K562 (cell line): ENCODE results near the gene SLC26A5. TPM values are rescaled to one million over a fixed set of nuclear protein-coding genes. Genes with fewer than 3 reads are reported as not detected.

Experiments
- CBFA2T3 ChIP-seq: fragments of 450-650 bp; IDR thresholded peaks from 2 replicates; pipeline ENCODE4 v1.6.1; 2017
- CBX3 ChIP-seq, 2 experiments: IDR thresholded peaks; 1 replicate in 1 of 2; 2 replicates in 1 of 2; pipeline ENCODE4 v1.6.1; 2012; ENCODE audit warnings: inconsistent platforms in 2 of 2, low read length in 2 of 2, borderline replicate concordance in 1 of 2, control low read depth in 1 of 2
- CEBPG ChIP-seq, 3 experiments: fragments of 200-800 bp in 1 of 3; sonication (Bioruptor generic) in 1 of 3; sonication (generic) in 1 of 3; formaldehyde crosslinking in 1 of 3; IDR thresholded peaks in 2 of 3; conservative IDR thresholded peaks in 1 of 3; 2 replicates each; pipeline versions ENCODE4 v1.6.1 to v1.8.0; 2016 to 2022; ENCODE audit warnings: missing compliant biosample characterization in 2 of 3, missing genetic modification characterization in 2 of 3, mild to moderate bottlenecking in 1 of 3, missing genetic modification reagents in 1 of 3
- RB1 ChIP-seq: fragments of 450-650 bp; IDR thresholded peaks from 2 replicates; pipeline ENCODE4 v1.6.1; 2017; ENCODE audit warnings: low read depth, mild to moderate bottlenecking
- TAL1 ChIP-seq: fragments of 450-650 bp; IDR thresholded peaks from 2 replicates; pipeline ENCODE4 v1.6.1; 2016; ENCODE audit warnings: mild to moderate bottlenecking
- TRIM24 ChIP-seq, 2 experiments: fragments of 450-650 bp; IDR thresholded peaks; 2 replicates each; pipeline ENCODE4 v1.6.1; 2016
- ZNF146 ChIP-seq: IDR thresholded peaks from one replicate; pipeline ENCODE4 v1.6.1; 2018; ENCODE audit warnings: missing compliant biosample characterization; ENCODE audit not compliant: unreplicated experiment
- ZNF318 ChIP-seq, 2 experiments: fragments of 450-650 bp; IDR thresholded peaks; 2 replicates each; pipeline ENCODE4 v1.6.1; 2016; ENCODE audit warnings: mild to moderate bottlenecking in 2 of 2, borderline replicate concordance in 1 of 2, low read depth in 1 of 2, moderate library complexity in 1 of 2
- polyA plus RNA-seq, 8 experiments: library from polyadenylated mRNA; depleted of rRNA in 4 of 8; stranded (reverse) in 5 of 8; unstranded in 3 of 8; fragments of >200 nt; fragmentation: Nextera tagmentation in 2 of 8; fragmentation: Illumina TruSeq in 1 of 8; extraction: Ambion mirVana in 2 of 8; extraction: Trizol in 1 of 8; gene quantifications; 2 replicates each; pipeline versions ENCODE4 v1.2.1 to v1.2.3, GENCODE V29; 2011 to 2014; ENCODE audit warnings: inconsistent platforms in 1 of 8, missing spikeins in 1 of 8
- total RNA-seq, 7 experiments: library from RNA; depleted of rRNA in 6 of 7; stranded (reverse); fragments of >200 nt in 6 of 7; fragmentation: Illumina TruSeq in 2 of 7; extraction: Trizol in 2 of 7; gene quantifications; 2 replicates each; pipeline versions ENCODE4 v1.2.1 to v1.2.3, GENCODE V29; 2011 to 2021; ENCODE audit warnings: low replicate concordance in 1 of 7

The SLC26A5 gene
- total and polyA plus RNA-seq, 9 of the 15 experiments (the other 6 are each of a cell fraction or from before 2014, with no cell fraction given) = not detected

- TF ChIP-seq ZNF318 (IDR thresholded peaks at IDR 0.05; ENCODE audit: borderline replicate concordance in 1 of 2, low read depth in 1 of 2) (no peak), CBFA2T3 (peak; percentile 63), ZNF146 (CRISPR knock-in tag) (no peak), TAL1 (peak; percentile 30; the same call in 1 of the 2 replicates), TRIM24 (IDR thresholded peaks at IDR 0.05) (peak in 1 of 2 experiments; percentile 48; a peak in 2 of 4 replicates), RB1 (no peak), CBX3 (IDR thresholded peaks at IDR 0.05; ENCODE audit: borderline replicate concordance in 1 of 2, low read length in 2 of 2) (peak in 1 of 2 experiments; percentile 97; a peak in 2 of 3 replicates), CEBPG (CRISPR knock-in tag; IDR thresholded peaks at IDR 0.05) (no peak), CEBPG (tag; conservative IDR thresholded peaks at IDR 0.05 in 1 of 2, IDR thresholded peaks at IDR 0.05 in 1 of 2) (no peak)
Observed at GRCh38 chr7:103413407-103413806, 32.6 kb downstream of the SLC26A5 start (continued).
